H1 (cell line): ENCODE data around the gene C15orf61. TPM values are rescaled to one million over a fixed set of nuclear protein-coding genes. Genes with fewer than 3 reads are reported as not detected.

ENCODE experiments used
- CBX8 ChIP-seq: fragments of 300-800, 300-1000 bp; sonication (generic); IDR thresholded peaks from 2 replicates; pipeline ENCODE4 v1.7.1; 2016; ENCODE audit warnings: low read depth, low read length, borderline replicate concordance
- CEBPB ChIP-seq: IDR thresholded peaks from 2 replicates; pipeline ENCODE4 v1.6.1; 2012; ENCODE audit warnings: low read depth, low read length
- GABPA ChIP-seq: IDR thresholded peaks from 2 replicates; pipeline ENCODE4 v1.6.1; 2011; ENCODE audit warnings: mild to moderate bottlenecking, low read length, moderate library complexity, borderline replicate concordance; ENCODE audit not compliant: insufficient read depth
- TAF7 ChIP-seq: optimal IDR thresholded peaks from 2 replicates; pipeline ENCODE3; 2011; ENCODE audit warnings: low read depth, mild to moderate bottlenecking, inconsistent platforms, low read length, moderate library complexity, borderline replicate concordance
- TCF12 ChIP-seq: IDR thresholded peaks from 2 replicates; pipeline ENCODE4 v1.6.1; 2011; ENCODE audit warnings: low read depth, mild to moderate bottlenecking, low read length
- polyA plus RNA-seq, 7 experiments: library from polyadenylated mRNA; depleted of rRNA in 3 of 7; stranded (reverse) in 5 of 7; unstranded in 2 of 7; fragments of >200 nt in 5 of 7; fragments of 200-250 nt in 2 of 7; gene quantifications; 1 replicate in 5 of 7; 2 replicates in 1 of 7; 4 replicates in 1 of 7; pipeline versions ENCODE4 v1.2.1 to v1.2.3, GENCODE V29; 2011 to 2013; ENCODE audit warnings: missing spikeins in 2 of 7, mixed read lengths in 2 of 7
- total RNA-seq: library from RNA; stranded (reverse); fragmentation: NEBNext Ultra II Directional; extraction: Animal tissue kit (Norgen Biotek cat#: 25700); gene quantifications from 2 replicates; pipeline ENCODE4 v1.2.1, GENCODE V29; 2021

Gene C15orf61
- total and polyA plus RNA-seq, 2 of the 8 experiments (the other 6 are each of a cell fraction or from before 2014, with no cell fraction given) = 1.7 to 2.0 TPM

- TF ChIP-seq CBX8 (no peak), GABPA (no peak), TCF12 (no peak), TAF7 (no peak), CEBPB (no peak)
- TF ChIP-seq, all 59 proteins: peak for 0
Measured at GRCh38 chr15:67543348-67543718, 22.4 kb downstream of the C15orf61 start (continued).
